Karpas-422 (cell line): ENCODE results near the gene AMBRA1. TPM values are rescaled to one million over a fixed set of nuclear protein-coding genes. Genes with fewer than 3 reads are reported as not detected.

Experiments used
- small RNA-seq: library from RNA; depleted of rRNA; stranded (forward); fragments of <200 nt; gene quantifications from one replicate; pipeline ENCODE3, GENCODE V24; 2014
- total RNA-seq: library from RNA; depleted of rRNA; stranded (reverse); fragments of >200 nt; shearing (Covaris generic); gene quantifications from 2 replicates; pipeline ENCODE4 v1.2.3, GENCODE V29; 2014; ENCODE audit warnings: low replicate concordance; rRNA removed

AMBRA1 gene
- total RNA-seq, 1 experiment from 2014 or later, result 30.3 TPM

Small RNAs within 50 kb of the gene (small RNA-seq; reads per million reads assigned to genes)
- gene MIR3160-1, result not detected
- 0.16 reads per million for gene MIR4688

Other genes starting within 250 kb of the AMBRA1 start
- 59.4 and 106 TPM in 2 replicates for gene DGKZ, start 246.6 kb downstream of the AMBRA1 start, total RNA-seq
- gene MDK, start 212.4 kb downstream of the AMBRA1 start, total RNA-seq, result 6.9 and 21.9 TPM in 2 replicates
- gene CHRM4, start 202.2 kb downstream of the AMBRA1 start, total RNA-seq, result not detected in 2 replicates
- gene HARBI1, start 23.2 kb upstream of the AMBRA1 start, total RNA-seq, result 3.8 and 4.0 TPM in 2 replicates
- gene ATG13, start 23.5 kb upstream of the AMBRA1 start, total RNA-seq, result 77.4 and 79.2 TPM in 2 replicates
- gene ARHGAP1, start 106.6 kb upstream of the AMBRA1 start, total RNA-seq, result 13.6 and 23.4 TPM in 2 replicates
- gene ZNF408, start 107.0 kb upstream of the AMBRA1 start, total RNA-seq, result 5.1 and 7.4 TPM in 2 replicates
- not detected in 2 replicates for gene F2, start 125.2 kb upstream of the AMBRA1 start, total RNA-seq